Measurements from ENCODE around the gene LRCH3. TPM values are rescaled to one million over a fixed set of nuclear protein-coding genes. Genes with fewer than 3 reads are reported as not detected.

The LRCH3 gene
- 18.1 TPM for total RNA-seq (2013)
- polyA plus RNA-seq (10 to 100 TPM in 1 of 3 donors, 1 to 10 TPM in 2; 4.1 to 19.4 (median 7.4) TPM), polyA minus RNA-seq (22.0 and 38.5 TPM in 2 replicates), total RNA-seq (34.6 to 98.4 (median 50.4) reads per million in 11 experiments)

DNA sequence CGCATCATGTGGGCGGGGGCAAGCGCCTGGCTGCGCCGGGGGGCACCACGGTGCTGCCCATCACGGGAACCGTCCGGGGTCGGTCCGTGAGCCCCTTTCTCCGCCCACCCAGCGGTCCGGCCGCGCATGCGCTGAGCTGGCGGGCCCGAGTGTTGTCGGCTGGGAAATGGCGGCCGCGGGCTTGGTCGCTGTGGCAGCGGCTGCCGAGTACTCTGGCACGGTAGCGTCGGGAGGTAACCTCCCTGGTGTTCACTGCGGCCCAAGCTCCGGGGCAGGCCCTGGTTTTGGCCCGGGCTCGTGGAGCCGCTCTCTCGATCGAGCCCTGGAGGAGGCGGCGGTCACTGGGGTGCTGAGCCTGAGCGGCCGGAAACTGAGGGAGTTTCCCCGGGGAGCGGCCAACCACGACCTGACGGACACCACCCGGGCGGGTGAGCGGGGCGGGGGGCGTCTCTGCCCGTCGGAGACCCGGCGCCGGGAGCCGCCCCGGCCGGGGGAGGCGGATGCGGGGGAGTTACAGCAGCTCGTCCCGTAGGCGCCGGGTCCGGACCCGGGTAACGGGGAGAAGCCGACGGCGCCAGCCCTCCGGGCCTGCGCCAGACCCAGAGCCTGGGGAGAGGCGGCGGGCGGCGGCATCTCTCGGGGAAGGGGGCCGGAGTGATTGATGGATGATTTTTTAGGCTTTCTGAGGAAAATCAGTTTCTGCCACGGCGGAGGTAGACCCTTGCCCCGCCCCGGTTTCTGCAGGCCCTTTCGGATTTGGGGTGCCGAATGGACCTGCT lies at the start of gene LRCH3:
TSS of gene LRCH3 (plus strand) at position 142 of the 779 bp plus-strand sequence. CDS start at position 167, 25 bp downstream.
- H3K4me1 Mint-ChIP-seq, result peaks cover 35% of the 10 kb centered on the region
- peaks cover 8 to 25% of the 10 kb centered on the region in 2 donors for H3K4me1 ChIP-seq (ENCODE audit: control insufficient read depth in 1 of 2, insufficient read depth in 2 of 2, low read length in 2 of 2)
- H3K9ac ChIP-seq (ENCODE audit: insufficient read depth, low read length, poor library complexity, severe bottlenecking), result peak within 1 kb of the TSS; percentile 98
- H3K9me3 Mint-ChIP-seq, result no peaks in the 10 kb centered on the region
- peaks cover 50% of the 10 kb centered on the region for H3K79me2 ChIP-seq (ENCODE audit: insufficient read depth, low read length)
- H3K36me3 ChIP-seq (replicated peaks in 1 of 2; ENCODE audit: control insufficient read depth in 1 of 2, insufficient read depth in 2 of 2, low read length in 2 of 2), result peaks cover 0 to 5% of the 10 kb centered on the region in 2 donors
- peak within 1 kb of the TSS; percentile 78 for H3K4me2 ChIP-seq (replicated peaks; ENCODE audit: extremely low read depth, low read length, poor library complexity, severe bottlenecking)
- peak within 1 kb of the TSS; percentile 96 to 99 (median 97) for H3K27ac Mint-ChIP-seq
- peak; percentile 66 to 75 (median 67) for DNase-seq
- peaks cover 13% of the 10 kb centered on the region for H4K20me1 ChIP-seq (ENCODE audit: insufficient read depth, low read length)
- no peaks in the 10 kb centered on the region for H3K27me3 ChIP-seq (ENCODE audit: control insufficient read depth in 2 of 2, insufficient read depth in 2 of 2, low read length in 2 of 2)
- H2AFZ ChIP-seq (ENCODE audit: insufficient read depth, low read depth, low read length, poor library complexity, severe bottlenecking), result peak within 1 kb of the TSS; percentile 97
- WGBS (ENCODE audit: insufficient coverage), result under 1% methylated on average over 83 of the region's 83 CpGs
- no peaks in the 10 kb centered on the region for H3K36me3 Mint-ChIP-seq
- H3K27ac ChIP-seq (ENCODE audit: low read depth in 1 of 2, low read length in 2 of 2), result peak within 1 kb of the TSS; percentile 86 to 98
- TF ChIP-seq, protein P1, sequence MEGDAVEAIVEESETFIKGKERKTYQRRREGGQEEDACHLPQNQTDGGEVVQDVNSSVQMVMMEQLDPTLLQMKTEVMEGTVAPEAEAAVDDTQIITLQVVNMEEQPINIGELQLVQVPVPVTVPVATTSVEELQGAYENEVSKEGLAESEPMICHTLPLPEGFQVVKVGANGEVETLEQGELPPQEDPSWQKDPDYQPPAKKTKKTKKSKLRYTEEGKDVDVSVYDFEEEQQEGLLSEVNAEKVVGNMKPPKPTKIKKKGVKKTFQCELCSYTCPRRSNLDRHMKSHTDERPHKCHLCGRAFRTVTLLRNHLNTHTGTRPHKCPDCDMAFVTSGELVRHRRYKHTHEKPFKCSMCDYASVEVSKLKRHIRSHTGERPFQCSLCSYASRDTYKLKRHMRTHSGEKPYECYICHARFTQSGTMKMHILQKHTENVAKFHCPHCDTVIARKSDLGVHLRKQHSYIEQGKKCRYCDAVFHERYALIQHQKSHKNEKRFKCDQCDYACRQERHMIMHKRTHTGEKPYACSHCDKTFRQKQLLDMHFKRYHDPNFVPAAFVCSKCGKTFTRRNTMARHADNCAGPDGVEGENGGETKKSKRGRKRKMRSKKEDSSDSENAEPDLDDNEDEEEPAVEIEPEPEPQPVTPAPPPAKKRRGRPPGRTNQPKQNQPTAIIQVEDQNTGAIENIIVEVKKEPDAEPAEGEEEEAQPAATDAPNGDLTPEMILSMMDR (IDR thresholded peaks at IDR 0.05), result no peak
- peak within 1 kb of the TSS; percentile 79 to 96 (median 85) for H3K4me3 ChIP-seq (replicated peaks in 1 of 3; ENCODE audit: low read depth in 2 of 3, low read length in 3 of 3)
- intact Hi-C loops (cut with micrococcal nuclease), result no loop called here
- H3K27me3 Mint-ChIP-seq (ENCODE audit: low read depth in 3 of 3), result no peaks in the 10 kb centered on the region
- H3K4me3 Mint-ChIP-seq, result peak within 1 kb of the TSS; percentile 87 to 97
- no peaks in the 10 kb centered on the region for H3K9me3 ChIP-seq (replicated peaks in 1 of 2; ENCODE audit: control insufficient read depth in 1 of 2, insufficient read depth in 1 of 2, low read length in 2 of 2)

DNA sequence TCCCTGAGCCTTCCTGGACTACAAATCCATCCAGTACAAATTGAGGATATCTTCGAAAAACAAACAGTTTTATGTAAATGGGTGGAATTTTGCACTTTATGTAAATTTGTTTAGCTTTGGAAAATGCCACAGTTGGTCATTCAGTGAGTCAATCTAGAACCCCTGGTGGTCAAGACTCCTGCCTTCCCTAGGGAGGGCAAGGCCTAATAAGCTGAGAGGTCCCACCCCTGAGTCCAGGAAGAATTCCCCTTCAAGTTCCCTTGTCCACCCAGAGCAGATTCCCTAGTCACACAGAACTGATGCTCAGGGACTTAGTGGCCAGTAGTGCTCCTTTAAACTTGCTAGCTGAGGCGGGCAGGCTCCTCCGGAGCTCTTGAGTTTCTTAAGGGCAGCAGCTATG lies 48.3 kb upstream of the LRCH3 start:
- no peak for DNase-seq
- peaks cover 3 to 11% (median 5%) of the 10 kb centered on the region in 3 donors for H3K27me3 Mint-ChIP-seq (ENCODE audit: low read depth in 3 of 3)
- intact Hi-C loops (cut with micrococcal nuclease), result no loop called here
- no peaks in the 10 kb centered on the region for H3K36me3 ChIP-seq (replicated peaks in 1 of 2; ENCODE audit: control insufficient read depth in 1 of 2, insufficient read depth in 2 of 2, low read length in 2 of 2)
- peaks cover 19% of the 10 kb centered on the region for H3K4me1 Mint-ChIP-seq
- 100% methylated on average over 2 of the region's 3 CpGs for WGBS (ENCODE audit: insufficient coverage)
- TF ChIP-seq, protein P1 (IDR thresholded peaks at IDR 0.05), result no peak
- no peak overlapping the region for H3K4me3 ChIP-seq (replicated peaks in 1 of 3; ENCODE audit: low read depth in 2 of 3, low read length in 3 of 3)
- no peak overlapping the region for H3K4me2 ChIP-seq (replicated peaks; ENCODE audit: extremely low read depth, low read length, poor library complexity, severe bottlenecking)
- H3K4me3 Mint-ChIP-seq, result no peak overlapping the region
- peaks cover 4% of the 10 kb centered on the region in 2 donors for H3K36me3 Mint-ChIP-seq
- H3K27ac ChIP-seq (ENCODE audit: low read depth in 1 of 2, low read length in 2 of 2), result no peak overlapping the region
- peaks cover 3% of the 10 kb centered on the region for H4K20me1 ChIP-seq (ENCODE audit: insufficient read depth, low read length)
- H3K27ac Mint-ChIP-seq, result no peak overlapping the region
- peaks cover 0 to 7% (median 3%) of the 10 kb centered on the region in 7 donors for H3K9me3 Mint-ChIP-seq
- H3K79me2 ChIP-seq (ENCODE audit: insufficient read depth, low read length), result no peaks in the 10 kb centered on the region
- H3K9ac ChIP-seq (ENCODE audit: insufficient read depth, low read length, poor library complexity, severe bottlenecking), result no peak overlapping the region
- H3K4me1 ChIP-seq (ENCODE audit: control insufficient read depth in 1 of 2, insufficient read depth in 2 of 2, low read length in 2 of 2), result peaks cover 19 to 20% of the 10 kb centered on the region in 2 donors
- H2AFZ ChIP-seq (ENCODE audit: insufficient read depth, low read depth, low read length, poor library complexity, severe bottlenecking), result no peak overlapping the region
- no peaks in the 10 kb centered on the region for H3K9me3 ChIP-seq (replicated peaks in 1 of 2; ENCODE audit: control insufficient read depth in 1 of 2, insufficient read depth in 1 of 2, low read length in 2 of 2)
- no peaks in the 10 kb centered on the region for H3K27me3 ChIP-seq (ENCODE audit: control insufficient read depth in 2 of 2, insufficient read depth in 2 of 2, low read length in 2 of 2)
